ENCODE results near the gene ANKRD9. TPM values are rescaled to one million over a fixed set of nuclear protein-coding genes. Genes with fewer than 3 reads are reported as not detected.

The ANKRD9 gene
- total and polyA plus RNA-seq, 9 of the 15 experiments (the other 6 are each of a cell fraction or from before 2014, with no cell fraction given) = 0.04 to 32.9 (median 5.3) TPM

DNA sequence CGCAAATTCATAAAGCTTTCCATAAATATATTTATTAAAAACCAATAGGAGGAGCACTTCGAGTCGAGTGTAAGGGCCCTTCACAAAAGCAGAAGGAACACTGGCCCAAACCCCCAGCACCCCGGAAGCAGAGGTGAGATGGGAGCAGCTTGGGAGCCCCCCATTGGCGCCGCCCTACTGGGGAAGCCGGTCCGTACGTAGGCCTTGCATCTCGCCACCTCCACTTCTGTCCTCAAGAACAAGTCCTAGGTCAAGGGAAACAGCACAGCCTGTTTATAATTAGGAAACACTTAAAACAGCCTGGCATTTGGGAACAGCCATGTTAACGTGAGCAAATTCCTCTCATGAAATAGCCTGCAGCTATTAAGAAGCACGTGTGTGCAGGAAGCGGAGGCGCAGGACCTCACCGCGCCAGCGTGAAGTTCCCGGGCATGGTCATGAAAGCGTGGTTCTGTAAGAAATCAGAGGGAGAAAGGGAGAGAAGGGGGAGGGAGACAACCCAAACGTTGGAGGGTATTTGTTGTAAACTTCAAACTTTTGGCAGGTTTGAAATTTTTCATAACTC is 7.7 kb downstream of the ANKRD9 start (continued):
- TF ChIP-seq, protein P1, sequence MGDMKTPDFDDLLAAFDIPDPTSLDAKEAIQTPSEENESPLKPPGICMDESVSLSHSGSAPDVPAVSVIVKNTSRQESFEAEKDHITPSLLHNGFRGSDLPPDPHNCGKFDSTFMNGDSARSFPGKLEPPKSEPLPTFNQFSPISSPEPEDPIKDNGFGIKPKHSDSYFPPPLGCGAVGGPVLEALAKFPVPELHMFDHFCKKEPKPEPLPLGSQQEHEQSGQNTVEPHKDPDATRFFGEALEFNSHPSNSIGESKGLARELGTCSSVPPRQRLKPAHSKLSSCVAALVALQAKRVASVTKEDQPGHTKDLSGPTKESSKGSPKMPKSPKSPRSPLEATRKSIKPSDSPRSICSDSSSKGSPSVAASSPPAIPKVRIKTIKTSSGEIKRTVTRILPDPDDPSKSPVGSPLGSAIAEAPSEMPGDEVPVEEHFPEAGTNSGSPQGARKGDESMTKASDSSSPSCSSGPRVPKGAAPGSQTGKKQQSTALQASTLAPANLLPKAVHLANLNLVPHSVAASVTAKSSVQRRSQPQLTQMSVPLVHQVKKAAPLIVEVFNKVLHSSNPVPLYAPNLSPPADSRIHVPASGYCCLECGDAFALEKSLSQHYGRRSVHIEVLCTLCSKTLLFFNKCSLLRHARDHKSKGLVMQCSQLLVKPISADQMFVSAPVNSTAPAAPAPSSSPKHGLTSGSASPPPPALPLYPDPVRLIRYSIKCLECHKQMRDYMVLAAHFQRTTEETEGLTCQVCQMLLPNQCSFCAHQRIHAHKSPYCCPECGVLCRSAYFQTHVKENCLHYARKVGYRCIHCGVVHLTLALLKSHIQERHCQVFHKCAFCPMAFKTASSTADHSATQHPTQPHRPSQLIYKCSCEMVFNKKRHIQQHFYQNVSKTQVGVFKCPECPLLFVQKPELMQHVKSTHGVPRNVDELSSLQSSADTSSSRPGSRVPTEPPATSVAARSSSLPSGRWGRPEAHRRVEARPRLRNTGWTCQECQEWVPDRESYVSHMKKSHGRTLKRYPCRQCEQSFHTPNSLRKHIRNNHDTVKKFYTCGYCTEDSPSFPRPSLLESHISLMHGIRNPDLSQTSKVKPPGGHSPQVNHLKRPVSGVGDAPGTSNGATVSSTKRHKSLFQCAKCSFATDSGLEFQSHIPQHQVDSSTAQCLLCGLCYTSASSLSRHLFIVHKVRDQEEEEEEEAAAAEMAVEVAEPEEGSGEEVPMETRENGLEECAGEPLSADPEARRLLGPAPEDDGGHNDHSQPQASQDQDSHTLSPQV (IDR thresholded peaks at IDR 0.05) = 0 out of 2 replicates have a peak, but pooled peaks have one; percentile 56
- TF ChIP-seq HNRNPLL (IDR thresholded peaks at IDR 0.05; ENCODE audit: low read depth, low read length, poor library complexity, severe bottlenecking) (no peak), NCOA1 (IDR thresholded peaks at IDR 0.05; ENCODE audit: low read depth) (no peak)

DNA sequence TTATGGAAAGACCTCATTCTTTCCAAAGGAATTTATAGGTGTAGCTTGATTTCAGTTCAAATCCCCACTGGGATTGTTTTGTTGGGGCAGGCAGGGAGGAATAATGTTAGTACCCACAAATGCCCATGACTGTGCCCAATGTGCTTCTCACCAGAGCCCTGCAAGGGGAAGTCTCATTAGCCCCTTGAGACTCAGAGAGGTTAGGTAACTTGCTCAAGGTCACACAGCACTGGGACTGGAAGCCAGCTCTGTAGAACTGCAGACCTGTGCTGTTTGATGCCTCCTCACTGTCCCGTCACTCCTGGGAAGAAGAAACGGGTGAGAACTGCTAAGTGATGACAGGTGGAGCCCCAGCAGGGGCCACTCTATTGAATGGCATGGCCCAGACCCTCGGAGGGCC is 8.9 kb downstream of the ANKRD9 start:
- Histone ChIP-seq H3K27ac (ENCODE audit: extremely low read depth, low read depth, low read length) (peak overlapping the region; percentile 61; the same call in 2 of the 3 replicates), H3K36me3 (ENCODE audit: control insufficient read depth, insufficient read depth, low read length) (peaks cover 6% of the 10 kb centered on the region; the same call in 2 of the 3 replicates), H3K4me1 (replicated peaks in 1 of 2; ENCODE audit: control insufficient read depth in 2 of 2, insufficient read depth in 2 of 2, low read length in 2 of 2) (peaks cover 30 to 76% of the 10 kb centered on the region in 2 experiments), H3K4me3 (no peak overlapping the region), H3K9ac (ENCODE audit: insufficient read depth in 1 of 2, low read depth in 2 of 2, low read length in 2 of 2) (peak overlapping the region in 1 of 2 experiments; percentile 31; a peak in 1 of 4 replicates), H4K20me1 (replicated peaks; ENCODE audit: control insufficient read depth, insufficient read depth, low read length) (no peaks in the 10 kb centered on the region), H3K9me1 (ENCODE audit: control insufficient read depth, insufficient read depth, low read length) (no peaks in the 10 kb centered on the region), H3K27me3 (ENCODE audit: control insufficient read depth in 2 of 2, insufficient read depth in 2 of 2, low read length in 2 of 2) (no peaks in the 10 kb centered on the region), H2AFZ (ENCODE audit: low read depth, low read length) (peak overlapping the region; percentile 78; the same call in 1 of the 2 replicates), H3K9me3 (replicated peaks; ENCODE audit: control insufficient read depth, insufficient read depth, low read depth, low read length) (no peaks in the 10 kb centered on the region), H3K4me2 (ENCODE audit: insufficient read depth, low read length) (no peak overlapping the region), H3K79me2 (ENCODE audit: control insufficient read depth, insufficient read depth, low read length) (no peaks in the 10 kb centered on the region)
- intact Hi-C loops (cut with micrococcal nuclease) (loop anchor here (10.0 kb wide), 1 partner anchor 536 kb away; the partner anchor contains the start of gene DYNC1H1), in situ Hi-C loops (cut with MboI) (loop anchor here (25.0 kb wide), 1 partner anchor 412 kb away; the partner anchor contains the start of gene AMN)
- ChIA-PET POLR2A (interaction anchor here (0.6 to 2.1 kb wide), 5 partner anchors 8 to 138 kb away, joined by 3 to 10 read pairs (median 3); partner anchors contain the start of genes CINP and TECPR2), CTCF (ENCODE audit: low intra/inter-chr PET ratio) (no interaction called here)
- no TSS peak for BruUV-seq (replicated peaks)
- no peak for ATAC-seq
- DNase-seq (ENCODE audit: extremely low read depth in 1 of 4, low spot score in 3 of 4) = no peak
- FAIRE-seq = no peak
- 87% methylated on average over 3 of the region's 3 CpGs for WGBS (ENCODE audit: insufficient coverage, low coverage, missing lambda C conversion rate)
- peak; percentile 32 to 63; a peak in 3 of 4 replicates for TF ChIP-seq KDM1A (IDR thresholded peaks at IDR 0.05)
- no peak for TF ChIP-seq MTF1 (CRISPR knock-in tag; IDR thresholded peaks at IDR 0.05; ENCODE audit: borderline replicate concordance)
- peak; percentile 63; the same call in 1 of the 2 replicates for TF ChIP-seq SMARCA5 (IDR thresholded peaks at IDR 0.05)
- TF ChIP-seq BCOR (IDR thresholded peaks at IDR 0.05) = peak; percentile 85
- TF ChIP-seq, protein P1 (IDR thresholded peaks at IDR 0.05) = peak; percentile 0; the same call in 1 of the 2 replicates
- TF ChIP-seq ZFP36 (IDR thresholded peaks at IDR 0.05; ENCODE audit: low read depth, low read length, partially characterized antibody) = peak; percentile 74
- TF ChIP-seq NR3C1 (CRISPR knock-in tag; IDR thresholded peaks at IDR 0.05) = no peak
- TF ChIP-seq BACH1 (tag; IDR thresholded peaks at IDR 0.05) = no peak
- 0 out of 2 replicates have a peak, but pooled peaks have one; percentile 41 for TF ChIP-seq PTBP1 (IDR thresholded peaks at IDR 0.05; ENCODE audit: low read depth, low read length)
- TF ChIP-seq ZEB2 (IDR thresholded peaks at IDR 0.05) = no peak
- no peak for TF ChIP-seq ZNF239 (CRISPR knock-in tag; IDR thresholded peaks at IDR 0.05)
